PC-3 (cell line): Measurements from ENCODE around the gene CNGA2. TPM values are rescaled to one million over a fixed set of nuclear protein-coding genes. Genes with fewer than 3 reads are reported as not detected.

Experiments
- ATAC-seq: fragments of 200-7000 bp; cut with Tn5 transposase; 2 replicates; pipeline ENCODE4 v1.9.1; 2020; ENCODE audit warnings: mild to moderate bottlenecking, moderate library complexity
- BruUV-seq: library from RNA; stranded (reverse); fragments of 400-500 nt; replicated peaks from 2 replicates; lab custom pipeline; 2021; lab: Mats Ljungman, UMichigan
- CTCF ChIA-PET: fragments of 300-600 bp; sonication (Branson Sonifier 250); formaldehyde crosslinking; loops from one replicate; lab custom pipeline; 2022; ENCODE audit warnings: antibody characterized with exemption; lab: Charles Lee
- POLR2A ChIA-PET: fragments of 300-600 bp; sonication (Branson Sonifier 250); formaldehyde crosslinking; loops from one replicate; lab custom pipeline; 2022; ENCODE audit warnings: antibody characterized with exemption; ENCODE audit not compliant: unreplicated experiment; lab: Charles Lee
- DNase-seq: peaks from one replicate; pipeline ENCODE4 v3.0.0-alpha.2; 2015
- H2AFZ ChIP-seq: fragments of 300-600 bp; sonication (generic); 2 replicates; pipeline ENCODE4 v1.6.0; 2016; ENCODE audit warnings: antibody characterized with exemption, low read length
- H3F3A ChIP-seq: fragments of 300-600 bp; sonication (generic); one replicate; pipeline ENCODE4 v1.6.0; 2017; ENCODE audit warnings: antibody characterized with exemption, low read length, control low read depth, mild to moderate bottlenecking; ENCODE audit not compliant: unreplicated experiment
- H3K27ac ChIP-seq: fragments of 300-600 bp; sonication (generic); 2 replicates; pipeline ENCODE4 v1.5.1; 2016; ENCODE audit warnings: mild to moderate bottlenecking, low read length
- H3K27me3 ChIP-seq: fragments of 300-600 bp; sonication (generic); 2 replicates; pipeline ENCODE4 v1.6.1; 2016; ENCODE audit warnings: low read length, mixed read lengths
- H3K36me3 ChIP-seq: fragments of 300-600 bp; sonication (generic); 2 replicates; pipeline ENCODE4 v1.6.1; 2016; ENCODE audit warnings: low read depth, mixed run types, low read length, mixed read lengths
- H3K4me1 ChIP-seq: fragments of 300-600 bp; sonication (generic); 2 replicates; pipeline ENCODE4 v1.5.1; 2016; ENCODE audit warnings: low read length; ENCODE audit not compliant: insufficient read depth
- H3K4me2 ChIP-seq: fragments of 300-600 bp; sonication (generic); 2 replicates; pipeline ENCODE4 v1.6.0; 2016; ENCODE audit warnings: low read length
- H3K4me3 ChIP-seq: fragments of 300-600 bp; sonication (generic); 2 replicates; pipeline ENCODE4 v1.5.1; 2016; ENCODE audit warnings: mild to moderate bottlenecking, low read length, mixed read lengths
- H3K79me2 ChIP-seq: fragments of 300-600 bp; sonication (generic); 2 replicates; pipeline ENCODE4 v1.6.1; 2017; ENCODE audit warnings: low read length, mixed read lengths
- H3K9ac ChIP-seq: fragments of 300-600 bp; sonication (generic); 2 replicates; pipeline ENCODE4 v1.6.0; 2016; ENCODE audit warnings: mild to moderate bottlenecking, low read length
- H3K9me2 ChIP-seq: fragments of 300-600 bp; sonication (generic); replicated peaks from 2 replicates; pipeline ENCODE4 v1.6.1; 2016; ENCODE audit warnings: mixed run types, low read length, mixed read lengths
- H3K9me3 ChIP-seq: fragments of 300-600 bp; sonication (generic); 2 replicates; pipeline ENCODE4 v1.6.1; 2016; ENCODE audit warnings: low read length, mixed read lengths
- H4K20me1 ChIP-seq: fragments of 300-600 bp; sonication (generic); 2 replicates; pipeline ENCODE4 v1.6.1; 2016; ENCODE audit warnings: low read length, mixed read lengths
- CTCF ChIP-seq: fragments of 300-600 bp; sonication (generic); conservative IDR thresholded peaks from 2 replicates; pipeline ENCODE4 v1.5.1; 2017; ENCODE audit warnings: antibody characterized with exemption, low read depth, mild to moderate bottlenecking, low read length
- EZH2 ChIP-seq: fragments of 300-600 bp; sonication (generic); IDR thresholded peaks from one replicate; pipeline ENCODE4 v1.6.1; 2017; ENCODE audit warnings: antibody characterized with exemption, mild to moderate bottlenecking, low read length; ENCODE audit not compliant: unreplicated experiment
- EZH2phosphoT487 ChIP-seq: fragments of 300-600 bp; sonication (generic); IDR thresholded peaks from 2 replicates; pipeline ENCODE4 v1.6.1; 2018; ENCODE audit warnings: mild to moderate bottlenecking, antibody characterized with exemption, low read length, borderline replicate concordance
- intact Hi-C: fragments of 100-400 bp; cut with micrococcal nuclease; formaldehyde crosslinking; loops from 2 replicates; pipeline ENCODE4 v1.9.0; 2023
- total RNA-seq: library from RNA; depleted of rRNA; stranded (reverse); fragments of >200 nt; gene quantifications from 2 replicates; pipeline ENCODE4 v1.2.3, GENCODE V29; 2014

The CNGA2 gene
- total RNA-seq, 1 experiment from 2014 or later = not detected

- Histone ChIP-seq H3K9ac (no peak overlapping the region), H3K9me3 (no peaks in the 10 kb centered on the region), H2AFZ (no peak overlapping the region), H3K36me3 (no peaks in the 10 kb centered on the region), H4K20me1 (no peaks in the 10 kb centered on the region), H3K4me2 (no peak overlapping the region), H3F3A (no peaks in the 10 kb centered on the region), H3K79me2 (no peaks in the 10 kb centered on the region), H3K4me3 (no peak overlapping the region), H3K27me3 (no peaks in the 10 kb centered on the region; the same call in 1 of the 2 replicates), H3K27ac (no peak overlapping the region), H3K9me2 (no peaks in the 10 kb centered on the region), H3K4me1 (no peaks in the 10 kb centered on the region)
- DNase-seq (no peak), ATAC-seq (no peak)
- no TSS peak for BruUV-seq
- ChIA-PET CTCF (no interaction called here), POLR2A (no interaction called here)
- intact Hi-C loops = no loop called here
- no peak for TF ChIP-seq CTCF
- TF ChIP-seq EZH2 = no peak
- no peak for TF ChIP-seq EZH2phosphoT487
Observed at GRCh38 chrX:151741606-151742005, 7.1 kb downstream of the CNGA2 start.

GRCh38 chrX:151742311-151742710, 7.8 kb downstream of the CNGA2 start:
- Histone ChIP-seq H4K20me1 (no peaks in the 10 kb centered on the region), H3K36me3 (no peaks in the 10 kb centered on the region), H3K79me2 (no peaks in the 10 kb centered on the region), H2AFZ (no peak overlapping the region), H3F3A (no peaks in the 10 kb centered on the region), H3K27me3 (no peaks in the 10 kb centered on the region; the same call in 1 of the 2 replicates), H3K9me3 (no peaks in the 10 kb centered on the region), H3K4me2 (no peak overlapping the region), H3K27ac (no peak overlapping the region), H3K9me2 (no peaks in the 10 kb centered on the region), H3K4me1 (no peaks in the 10 kb centered on the region), H3K9ac (no peak overlapping the region), H3K4me3 (no peak overlapping the region)
- POLR2A ChIA-PET = no interaction called here
- CTCF ChIA-PET = no interaction called here
- no TSS peak for BruUV-seq
- intact Hi-C loops = no loop called here
- ATAC-seq (no peak), DNase-seq (no peak)
- TF ChIP-seq EZH2phosphoT487 (no peak), CTCF (no peak), EZH2 (no peak)

- H3K4me2 ChIP-seq = no peak overlapping the region
- H3K9ac ChIP-seq = no peak overlapping the region
- no TSS peak for BruUV-seq
- H3K4me3 ChIP-seq = no peak overlapping the region
- H3K9me3 ChIP-seq = no peaks in the 10 kb centered on the region
- H3K27ac ChIP-seq = no peak overlapping the region
- no peaks in the 10 kb centered on the region for H3K9me2 ChIP-seq
- ChIA-PET CTCF (no interaction called here), POLR2A (no interaction called here)
- H2AFZ ChIP-seq = no peak overlapping the region
- no peaks in the 10 kb centered on the region for H3K36me3 ChIP-seq
- no peaks in the 10 kb centered on the region for H3K79me2 ChIP-seq
- DNase-seq (no peak), ATAC-seq (no peak)
- H4K20me1 ChIP-seq = no peaks in the 10 kb centered on the region
- H3F3A ChIP-seq = no peaks in the 10 kb centered on the region
- TF ChIP-seq EZH2 = no peak
- TF ChIP-seq EZH2phosphoT487 = no peak
- TF ChIP-seq CTCF = no peak
- intact Hi-C loops = no loop called here
- no peaks in the 10 kb centered on the region; the same call in 1 of the 2 replicates for H3K27me3 ChIP-seq
- H3K4me1 ChIP-seq = no peaks in the 10 kb centered on the region
Observed at GRCh38 chrX:151743651-151744470, 9.3 kb downstream of the CNGA2 start.
